Epidermal melanocyte (primary cell): ENCODE data around the gene MBD3L4.
"Not testable (repeated sequence)": the region's sequence is repeated elsewhere in the genome, so short reads cannot be mapped to it uniquely, and the experiment has no call there.

Source experiments
- DNase-seq: peaks from one replicate; pipeline ENCODE4 v3.0.0; 2011; ENCODE audit warnings: low spot score; ENCODE audit not compliant: insufficient read length

The MBD3L4 gene

GRCh38 chr19:7040079-7040478 lies at the start of gene MBD3L4:
MBD3L4 (minus strand) TSS chr19:7040179; CDS start chr19:7040144, 35 bp downstream.
- not testable (repeated sequence) for DNase-seq

GRCh38 chr19:7088999-7089398 lies 49.0 kb upstream of the MBD3L4 start:
- no peak for DNase-seq

DNA sequence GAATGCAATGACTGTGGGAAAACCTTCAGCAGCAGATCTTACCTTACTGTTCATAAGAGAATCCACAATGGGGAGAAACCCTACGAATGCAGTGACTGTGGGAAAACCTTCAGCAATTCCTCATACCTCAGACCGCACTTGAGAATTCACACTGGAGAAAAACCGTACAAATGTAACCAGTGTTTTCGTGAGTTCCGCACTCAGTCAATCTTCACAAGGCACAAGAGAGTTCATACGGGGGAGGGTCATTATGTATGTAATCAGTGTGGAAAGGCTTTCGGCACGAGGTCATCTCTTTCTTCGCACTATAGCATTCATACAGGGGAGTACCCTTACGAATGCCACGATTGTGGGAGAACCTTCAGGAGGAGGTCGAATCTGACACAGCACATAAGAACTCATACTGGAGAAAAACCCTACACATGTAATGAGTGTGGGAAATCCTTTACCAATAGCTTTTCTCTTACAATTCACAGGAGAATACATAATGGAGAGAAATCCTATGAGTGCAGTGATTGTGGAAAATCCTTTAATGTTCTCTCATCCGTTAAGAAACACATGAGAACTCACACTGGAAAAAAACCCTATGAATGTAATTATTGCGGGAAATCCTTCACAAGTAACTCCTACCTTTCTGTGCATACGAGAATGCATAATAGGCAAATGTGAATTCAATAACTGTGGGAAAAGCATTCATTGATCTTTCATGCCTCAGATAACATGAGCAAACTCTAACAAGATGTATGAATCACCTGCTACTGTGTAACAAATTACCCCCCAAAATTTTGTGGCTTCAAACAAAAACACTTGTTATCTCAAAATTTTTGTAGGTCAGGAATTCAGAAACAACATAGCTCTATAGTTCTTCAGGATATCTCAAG lies 43.3 kb upstream of the MBD3L4 start:
- DNase-seq: no peak

DNA sequence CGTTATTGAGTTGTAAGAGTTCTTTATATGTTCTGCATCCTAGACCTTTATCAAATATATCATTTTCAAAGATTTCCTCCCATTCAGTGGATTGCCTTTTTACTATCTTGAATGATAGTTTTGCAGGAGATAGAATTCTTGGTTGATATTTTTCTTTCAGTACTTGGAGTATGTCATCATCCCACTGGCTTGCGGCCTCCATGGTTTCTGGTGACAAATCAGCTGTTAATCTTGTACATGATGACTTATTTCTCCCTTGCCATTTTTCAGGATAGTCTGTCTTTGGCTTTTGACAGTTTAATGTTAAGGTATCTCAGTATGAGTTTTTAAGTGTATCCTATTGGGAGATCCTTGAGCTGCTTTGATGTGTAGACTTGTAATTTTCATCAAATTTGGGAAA lies 38.0 kb upstream of the MBD3L4 start:
- DNase-seq: no peak

DNA sequence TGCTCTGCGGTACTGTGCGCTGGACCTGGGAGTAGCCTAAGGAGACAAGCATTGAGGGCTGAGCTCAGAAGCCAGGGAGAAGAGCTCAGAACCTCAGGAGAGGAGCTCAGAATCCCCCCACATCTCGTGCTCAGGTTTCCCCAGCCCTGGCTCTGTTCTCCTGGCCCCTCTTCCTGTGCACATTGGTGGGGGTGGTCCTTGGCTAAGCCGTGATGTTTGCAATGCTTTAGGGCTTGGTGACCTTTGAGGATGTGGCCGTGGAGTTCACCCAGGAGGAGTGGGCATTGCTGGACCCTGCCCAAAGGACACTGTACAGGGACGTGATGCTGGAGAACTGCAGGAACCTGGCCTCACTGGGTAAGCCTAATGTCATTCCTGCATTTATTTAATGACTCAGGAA lies 36.2 kb upstream of the MBD3L4 start:
- DNase-seq: no peak

DNA sequence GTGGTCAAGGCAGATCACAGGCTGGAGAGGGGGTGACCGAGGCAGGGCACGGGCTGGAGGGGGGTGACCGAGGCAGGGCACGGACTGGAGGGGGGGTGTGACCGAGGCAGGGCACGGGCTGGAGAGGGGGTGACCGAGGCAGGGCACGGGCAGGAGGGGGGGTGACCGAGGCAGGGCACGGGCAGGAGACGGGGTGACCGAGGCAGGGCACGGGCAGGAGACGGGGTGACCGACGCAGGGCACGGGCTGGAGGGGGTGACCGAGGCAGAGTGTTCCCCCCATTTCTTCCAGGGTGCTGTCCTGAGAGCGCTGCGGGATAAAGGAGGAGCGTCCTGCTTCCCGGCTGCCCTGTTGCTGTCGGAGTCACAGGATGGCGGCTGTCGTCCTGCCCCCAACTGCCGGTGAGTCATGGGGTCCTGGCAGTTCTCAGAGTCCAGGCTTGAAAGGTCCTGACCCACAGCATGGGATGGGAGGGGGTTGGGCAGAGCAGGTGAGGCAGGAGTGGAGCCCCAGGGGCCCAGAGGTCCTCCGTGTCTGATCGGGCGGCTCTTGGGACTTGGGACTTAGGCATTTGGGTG lies 34.8 kb upstream of the MBD3L4 start:
- no peak for DNase-seq

DNA sequence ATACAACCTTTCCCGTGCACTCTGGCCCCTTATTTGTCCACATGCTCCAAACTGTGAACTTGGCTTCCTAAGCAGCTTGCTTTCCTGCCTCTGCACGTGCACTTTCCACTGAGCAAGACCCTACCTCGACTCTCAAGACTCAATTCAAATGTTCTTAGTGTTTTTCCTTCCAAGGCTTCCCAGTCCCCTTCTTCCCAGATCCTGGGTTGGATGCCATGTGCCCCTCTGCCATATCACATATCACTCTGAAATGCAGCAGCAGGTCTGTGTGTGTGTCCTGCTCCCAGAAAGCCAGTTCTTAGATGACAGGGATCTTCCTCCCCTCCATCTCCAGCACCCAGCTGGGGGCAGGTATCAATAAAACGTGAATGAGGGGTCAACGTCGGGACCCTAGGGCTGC lies 32.6 kb upstream of the MBD3L4 start:
- no peak for DNase-seq

DNA sequence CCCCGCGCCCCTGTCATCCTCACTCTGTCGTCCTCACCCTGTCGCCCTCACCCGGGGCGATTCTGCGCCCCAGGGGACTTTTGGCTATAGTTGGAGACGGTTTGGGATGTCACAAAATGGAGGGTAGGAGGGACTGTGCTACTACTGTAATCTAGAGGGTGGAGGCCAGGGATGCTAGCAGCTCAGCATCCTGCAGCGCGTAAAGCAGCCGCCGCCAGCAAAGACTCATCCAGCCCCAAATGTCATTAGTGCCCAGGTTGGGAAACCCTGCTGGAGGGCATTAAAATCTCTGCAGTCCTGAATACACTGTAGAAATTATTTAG lies 29.9 kb upstream of the MBD3L4 start:
- no peak for DNase-seq

- peak; percentile 80 for DNase-seq
Measured at GRCh38 chr19:7069042-7069903, 29.3 kb upstream of the MBD3L4 start, which contains the start of gene ZNF557. ZNF557 (plus strand) TSS chr19:7069703; CDS start chr19:7075075, 5,372 bp downstream.

DNA sequence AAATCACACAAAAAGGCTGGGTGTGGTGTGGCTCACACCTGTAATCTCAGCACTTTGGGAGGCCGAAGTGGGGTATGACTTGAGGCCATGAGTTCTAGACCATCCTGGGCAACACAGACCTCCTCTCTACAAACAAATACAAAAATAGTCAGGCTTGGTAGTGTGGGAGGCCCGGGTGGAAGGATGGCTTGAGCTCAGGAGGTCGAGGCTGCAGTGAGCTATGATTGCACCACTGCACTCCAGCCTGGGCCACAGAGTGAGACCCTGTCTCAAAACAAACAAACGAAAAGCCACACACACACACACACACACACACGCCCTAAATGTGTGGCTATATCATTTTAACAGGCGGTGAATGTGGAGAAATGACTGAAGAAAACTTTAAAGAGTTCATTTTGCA lies 28.6 kb upstream of the MBD3L4 start:
- DNase-seq: no peak

- DNase-seq: no peak
Measured at GRCh38 chr19:7067716-7068115, 27.7 kb upstream of the MBD3L4 start.

DNA sequence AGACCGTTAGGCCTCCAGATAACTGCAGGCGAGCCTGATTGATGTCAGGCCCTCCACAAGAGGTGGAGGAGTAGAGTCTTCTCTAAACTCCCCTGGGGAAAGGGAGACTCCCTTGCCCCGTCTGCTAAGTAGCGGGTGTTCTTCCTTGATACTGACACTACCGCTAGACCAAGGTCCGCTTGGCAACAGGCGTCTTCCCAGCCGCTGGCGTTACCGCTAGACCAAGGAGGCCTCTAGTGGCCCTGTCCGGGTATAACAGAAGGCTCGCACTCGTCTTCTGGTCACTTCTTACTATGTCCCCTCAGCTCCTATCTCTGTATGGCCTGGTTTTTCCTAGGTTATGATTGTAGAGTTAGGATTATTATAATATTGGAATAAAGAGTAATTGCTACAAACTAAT lies 27.1 kb upstream of the MBD3L4 start:
- not testable (repeated sequence) for DNase-seq

- DNase-seq: no peak
Measured at GRCh38 chr19:7063764-7064418, 23.9 kb upstream of the MBD3L4 start.

DNA sequence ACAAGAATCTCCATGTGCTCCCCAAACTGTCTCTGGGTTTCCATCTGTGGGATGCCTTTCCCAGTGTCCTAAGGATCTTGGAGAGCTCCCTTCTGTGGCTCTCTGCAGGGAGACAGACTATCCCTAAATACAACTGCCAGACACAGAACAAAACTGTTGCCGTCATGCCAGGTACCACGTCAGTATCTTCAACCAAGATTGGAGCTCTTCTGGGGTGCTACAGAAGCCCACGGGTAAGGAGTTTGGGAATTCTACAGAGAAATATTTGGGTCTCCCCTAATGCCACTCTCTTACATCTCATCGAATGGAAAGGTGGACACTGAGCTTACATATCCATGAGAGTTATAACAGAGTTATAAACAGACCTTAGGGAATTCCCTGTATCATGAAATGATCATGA lies 23.4 kb upstream of the MBD3L4 start:
- DNase-seq: no peak

DNA sequence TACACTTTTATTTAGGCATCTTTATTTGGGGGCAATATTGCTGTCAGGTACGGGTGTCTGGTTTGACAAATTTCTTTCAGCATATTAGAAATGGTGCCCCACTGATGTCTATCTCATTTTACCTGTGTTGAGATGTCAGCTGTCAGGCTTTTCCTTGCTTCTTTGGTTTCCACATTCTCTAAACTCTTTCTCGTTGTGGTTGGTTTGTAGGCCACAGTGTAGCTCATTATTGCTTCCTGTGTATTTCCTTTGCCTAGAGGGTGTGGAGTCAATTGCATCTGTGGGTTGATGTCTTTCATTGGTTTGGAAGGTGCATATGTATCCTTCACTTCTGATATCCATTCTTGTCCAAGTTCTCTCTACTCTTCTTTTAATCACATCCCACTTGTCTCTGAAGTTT lies 20.0 kb upstream of the MBD3L4 start:
- not testable (repeated sequence) for DNase-seq

DNA sequence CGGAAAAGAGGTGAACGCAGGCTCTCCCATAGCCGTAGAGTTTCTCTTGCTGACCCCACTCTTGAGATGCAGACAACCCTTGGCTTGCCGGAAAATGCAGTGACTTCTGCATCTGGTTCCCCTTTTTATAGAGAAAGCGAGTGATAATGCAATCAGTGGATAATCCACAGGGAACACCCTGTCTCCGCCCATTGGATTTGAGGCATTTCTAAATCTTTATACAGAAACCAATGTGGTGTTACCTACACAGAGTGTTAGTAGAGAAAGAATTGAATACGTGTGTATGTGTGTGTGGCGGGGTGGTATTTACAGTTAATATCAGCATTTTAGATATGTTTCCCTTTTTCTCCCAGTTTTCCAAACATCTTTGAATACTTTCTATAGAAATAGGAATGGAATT lies 18.6 kb upstream of the MBD3L4 start, which contains the start of gene MBD3L3:
MBD3L3 (minus strand) TSS at position 101 of the 400 bp plus-strand sequence; CDS start at position 30, 71 bp downstream.
- DNase-seq: not testable (repeated sequence)

DNA sequence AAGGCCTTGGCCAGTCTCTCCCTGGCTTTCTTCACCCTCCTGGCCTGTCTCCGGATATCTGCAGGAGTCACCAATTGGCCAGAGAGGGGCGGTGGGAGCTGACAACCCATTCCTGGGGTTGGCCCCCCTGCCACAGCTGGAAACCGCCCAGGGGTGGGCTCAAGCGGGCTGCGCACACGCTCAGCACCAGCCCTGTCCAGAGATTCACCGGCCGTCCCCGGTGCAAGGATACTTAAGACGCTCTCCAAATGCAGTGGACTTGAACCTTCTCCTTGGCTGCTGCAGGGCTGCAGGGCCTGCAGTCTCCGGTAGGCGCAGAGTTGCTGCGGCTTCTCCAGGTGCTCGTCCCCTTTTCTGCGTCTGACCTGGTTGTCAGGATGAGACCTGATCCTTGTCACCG lies 16.4 kb upstream of the MBD3L4 start:
- DNase-seq: not testable (repeated sequence)

DNA sequence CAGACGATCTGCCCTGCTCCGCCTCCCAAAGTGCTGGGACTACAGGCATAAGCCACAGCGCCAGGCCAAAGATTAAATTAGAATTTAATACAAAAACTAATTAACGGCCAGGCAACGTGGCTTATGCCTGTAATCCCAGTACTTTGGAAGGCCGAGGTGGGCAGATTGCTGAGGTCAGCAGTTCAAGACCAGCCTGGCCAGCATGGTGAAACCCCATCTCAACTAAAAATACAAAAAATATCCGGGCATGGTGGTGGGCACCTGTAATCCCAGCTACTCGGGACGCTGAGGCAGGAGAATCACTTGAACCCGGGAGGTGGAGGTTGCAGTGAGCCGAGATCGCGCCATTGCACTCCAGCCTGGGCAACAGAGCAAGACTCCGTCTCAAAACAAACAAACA lies 15.7 kb upstream of the MBD3L4 start:
- not testable (repeated sequence) for DNase-seq

DNA sequence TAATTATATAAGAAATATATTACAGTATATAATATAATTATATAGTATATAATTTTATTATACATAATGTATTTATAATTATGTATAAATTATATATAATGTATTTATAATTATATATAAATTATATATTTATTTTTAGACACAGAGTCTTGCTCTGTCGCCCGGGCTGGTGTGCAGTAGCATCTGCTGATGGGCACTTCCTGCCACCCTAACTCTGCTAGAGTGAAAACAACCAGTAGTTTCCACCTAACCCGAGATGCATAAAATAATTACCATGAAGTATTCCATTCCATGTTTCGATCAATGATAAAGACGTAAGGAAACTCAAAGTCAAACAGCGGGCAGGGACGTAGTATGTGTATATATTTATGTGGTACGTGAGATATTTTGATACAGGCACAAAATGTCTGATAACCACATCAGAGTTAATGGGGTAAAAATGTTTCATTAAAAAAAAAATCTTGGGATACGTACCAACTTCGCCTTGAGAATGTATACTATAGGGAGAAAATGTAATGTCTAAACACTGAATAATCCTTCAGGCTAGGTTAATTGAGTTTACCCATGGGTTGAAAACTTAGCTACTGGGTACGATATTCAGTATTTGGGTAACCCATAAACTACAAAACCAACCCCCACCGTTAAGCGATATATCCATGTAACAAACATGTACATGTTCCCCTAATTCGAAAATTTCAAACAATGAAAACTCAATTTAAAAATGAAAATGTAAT lies 14.8 kb upstream of the MBD3L4 start:
- DNase-seq: not testable (repeated sequence)

DNA sequence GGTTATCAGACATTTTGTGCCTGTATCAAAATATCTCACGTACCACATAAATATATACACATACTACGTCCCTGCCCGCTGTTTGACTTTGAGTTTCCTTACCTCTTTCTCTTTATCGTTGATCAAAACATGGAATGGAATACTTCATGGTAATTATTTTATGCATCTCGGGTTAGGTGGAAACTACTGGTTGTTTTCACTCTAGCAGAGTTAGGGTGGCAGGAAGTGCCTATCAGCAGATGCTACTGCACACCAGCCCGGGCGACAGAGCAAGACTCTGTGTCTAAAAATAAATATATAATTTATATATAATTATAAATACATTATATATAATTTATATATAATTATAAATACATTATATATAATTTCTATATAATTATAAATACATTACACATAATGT lies 12.9 kb upstream of the MBD3L4 start:
- DNase-seq: not testable (repeated sequence)

- DNase-seq: not testable (repeated sequence)
Measured at GRCh38 chr19:7051421-7051820, 11.4 kb upstream of the MBD3L4 start.
